Glomerular visceral epithelial cell (primary cell): ENCODE measurements around the gene PSG6.
A peak's percentile ranks its signal among the peaks of the same experiment; 100 is the strongest.
"Not testable (repeated sequence)": the region's sequence is repeated elsewhere in the genome, so short reads cannot be mapped to it uniquely, and the experiment has no call there.

Source experiments
- DNase-seq: peaks from one replicate; pipeline ENCODE4 v3.0.0-alpha.2; 2016; ENCODE audit errors: extremely low spot score

Gene PSG6

DNA sequence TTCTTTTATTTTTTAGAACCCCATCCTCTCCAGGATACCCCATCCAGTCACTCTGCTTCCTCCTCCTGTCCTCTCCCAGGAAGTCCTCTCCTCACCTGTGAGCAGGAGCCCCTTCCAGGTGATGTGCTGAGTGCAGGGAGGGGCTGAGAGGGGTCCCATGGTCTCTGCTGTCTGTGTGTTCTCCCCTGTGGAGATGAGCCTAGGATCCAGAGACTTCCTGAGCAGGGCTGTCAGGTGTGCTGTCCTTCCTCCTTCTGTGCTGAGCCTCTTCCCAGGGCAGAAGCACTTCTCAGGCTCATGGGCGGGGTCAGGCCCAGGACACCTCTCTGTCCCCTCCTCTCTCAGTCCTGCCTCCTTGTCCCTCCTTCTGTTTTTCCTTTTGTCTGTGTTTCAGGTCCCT is at the start of gene PSG6:
Gene PSG6 (minus strand): TSS at position 261 of the 400 bp plus-strand sequence. CDS start 102 bp downstream, at position 159.
- not testable (repeated sequence) for DNase-seq

DNA sequence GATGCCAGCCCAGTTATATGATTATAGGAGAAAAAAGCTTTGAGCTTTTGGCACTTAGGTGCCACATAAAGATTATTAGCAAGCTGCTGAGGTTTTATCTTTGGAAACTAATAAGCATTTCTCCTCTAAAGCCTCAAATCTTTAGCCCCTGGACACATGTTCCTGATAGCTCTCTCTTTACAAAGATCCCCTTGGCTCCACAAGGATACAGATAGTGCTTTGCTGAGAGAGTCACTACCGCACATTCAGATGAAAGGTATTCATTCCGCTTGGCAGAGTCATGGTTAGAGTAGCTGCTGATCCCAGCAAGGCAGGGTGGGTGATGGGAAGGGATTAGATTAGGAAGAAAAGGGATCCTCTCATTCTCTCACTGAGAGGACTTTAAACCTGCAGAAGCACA is 47.5 kb upstream of the PSG6 start:
- DNase-seq, result no peak

DNA sequence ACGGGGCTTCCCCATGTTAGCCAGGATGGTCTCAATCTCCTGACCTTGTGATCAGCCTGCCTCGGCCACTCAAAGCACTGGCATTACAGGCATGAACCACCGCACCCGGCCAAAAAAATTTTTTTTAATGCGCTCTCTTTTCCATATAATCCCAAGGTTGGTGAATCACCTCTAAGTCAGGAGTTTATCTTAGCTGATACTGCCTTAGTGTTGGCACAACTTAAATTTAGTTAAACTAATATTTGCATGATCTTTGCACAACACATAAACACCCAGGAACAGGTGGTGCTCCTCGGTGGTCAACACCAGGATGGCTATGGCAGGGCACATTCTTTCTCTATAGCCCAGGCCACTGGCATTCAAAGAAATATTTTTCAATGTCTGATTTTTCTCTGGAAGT is 43.4 kb upstream of the PSG6 start:
- DNase-seq, result no peak

DNA sequence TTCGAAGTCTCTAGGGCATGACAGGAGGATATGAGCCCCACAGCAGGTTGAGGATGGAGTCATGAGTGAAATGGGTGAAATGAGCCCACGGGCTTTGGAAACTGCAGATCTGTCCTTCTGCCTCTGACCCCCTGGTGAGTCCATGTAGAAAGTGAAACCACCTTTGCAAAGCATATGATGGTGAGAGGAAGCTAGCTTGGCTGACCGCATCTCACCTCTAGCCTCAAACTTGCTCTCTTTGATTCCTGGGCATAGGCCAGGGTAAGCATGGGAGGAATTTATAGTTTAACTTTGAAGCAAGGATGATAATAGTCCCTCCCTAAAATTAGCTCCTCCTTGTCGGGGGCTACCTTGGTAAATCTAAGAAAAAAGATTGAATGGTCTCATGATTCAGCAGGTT is 34.4 kb upstream of the PSG6 start:
- DNase-seq, result peak; percentile 46

DNA sequence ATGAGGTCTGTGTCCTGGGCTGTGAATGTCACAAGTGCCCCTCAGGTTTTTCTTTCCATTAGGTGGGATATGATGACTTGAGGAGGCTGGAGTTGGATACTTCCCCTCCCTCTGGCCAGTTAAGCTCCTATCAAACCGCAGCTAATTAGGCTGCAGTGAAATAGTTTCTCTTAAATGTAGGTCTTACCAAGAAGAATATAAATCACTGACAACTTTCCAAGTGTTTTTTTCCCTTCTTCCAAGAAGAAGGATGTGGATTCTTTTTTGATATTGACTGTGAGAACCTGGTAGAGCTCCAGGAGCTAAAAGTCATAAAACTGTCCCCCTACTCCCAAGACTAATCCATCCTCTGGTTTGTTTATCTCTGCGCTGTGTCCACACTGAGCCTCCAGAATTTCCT is 33.8 kb upstream of the PSG6 start:
- peak; percentile 35 for DNase-seq

DNA sequence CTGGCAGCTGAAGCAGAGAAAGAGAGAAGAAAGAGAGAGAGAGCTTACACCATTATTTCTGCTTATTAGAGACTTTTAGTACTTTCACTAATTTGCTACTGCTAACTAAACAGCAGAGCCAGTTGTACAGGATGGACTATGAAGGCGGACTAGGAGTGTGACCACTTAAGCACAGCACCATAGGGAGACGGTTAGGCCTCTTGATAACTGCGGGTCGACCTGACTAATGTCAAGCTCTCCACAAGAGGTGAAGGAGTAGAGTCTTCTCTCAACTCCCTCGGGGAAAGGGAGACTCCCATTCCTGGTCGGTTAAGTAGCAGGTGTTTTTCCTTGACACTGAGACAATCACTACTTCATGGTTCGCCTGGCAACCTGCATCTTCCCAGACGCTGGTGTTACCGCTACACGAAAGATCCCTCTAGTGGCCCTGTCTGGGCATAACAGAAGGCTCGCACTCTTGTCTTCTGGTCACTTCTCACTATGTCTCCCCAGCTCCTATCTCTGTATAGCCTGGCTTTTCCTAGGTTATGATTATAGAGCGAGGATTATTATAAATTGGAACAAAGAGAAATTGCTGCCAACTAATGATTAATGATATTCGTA is 24.6 kb upstream of the PSG6 start:
- DNase-seq, result no peak

DNA sequence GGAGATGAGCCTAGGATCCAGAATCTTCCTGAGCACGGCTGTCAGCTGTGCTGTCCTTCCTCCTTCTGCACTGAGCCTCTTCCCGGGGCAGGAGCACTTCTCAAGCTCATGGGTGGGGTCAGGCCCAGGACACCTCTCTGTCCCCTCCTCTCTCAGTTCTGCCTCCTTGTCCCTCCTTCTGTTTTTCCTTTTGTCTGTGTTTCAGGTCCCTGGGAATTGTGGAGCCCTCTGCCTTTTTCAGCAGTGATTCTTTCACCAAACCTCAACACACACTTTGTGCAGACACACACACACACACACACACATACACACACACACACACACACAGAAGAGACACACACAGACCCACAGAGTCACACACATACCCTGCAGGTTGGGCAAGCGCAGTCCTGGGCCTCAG is 19.4 kb upstream of the PSG6 start, which contains the start of gene PSG7:
Gene PSG7 (minus strand): TSS at position 101 of the 400 bp plus-strand sequence. CDS start 131 bp downstream, outside the sequence.
- not testable (repeated sequence) for DNase-seq

DNA sequence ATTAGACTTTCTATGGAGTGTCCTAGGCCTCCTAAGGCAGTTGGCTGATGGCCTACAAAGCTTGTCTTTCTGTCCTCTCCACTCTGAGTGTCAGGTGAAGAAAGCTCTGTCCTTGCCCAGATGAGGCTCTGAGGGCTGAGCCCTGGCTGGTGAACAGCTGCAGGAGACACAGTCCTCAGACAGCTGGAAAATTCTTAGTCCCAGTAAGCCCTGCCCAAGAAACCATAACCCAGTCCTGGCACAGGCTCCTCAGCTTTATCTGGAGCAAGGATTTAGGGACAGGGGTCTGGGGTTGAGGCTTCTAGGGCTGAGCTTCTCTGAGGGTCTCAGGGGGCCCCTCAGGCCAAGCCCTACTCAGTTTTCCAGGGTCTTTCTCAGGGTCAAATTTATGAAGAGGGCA is 17.0 kb upstream of the PSG6 start:
- DNase-seq, result not testable (repeated sequence)

DNA sequence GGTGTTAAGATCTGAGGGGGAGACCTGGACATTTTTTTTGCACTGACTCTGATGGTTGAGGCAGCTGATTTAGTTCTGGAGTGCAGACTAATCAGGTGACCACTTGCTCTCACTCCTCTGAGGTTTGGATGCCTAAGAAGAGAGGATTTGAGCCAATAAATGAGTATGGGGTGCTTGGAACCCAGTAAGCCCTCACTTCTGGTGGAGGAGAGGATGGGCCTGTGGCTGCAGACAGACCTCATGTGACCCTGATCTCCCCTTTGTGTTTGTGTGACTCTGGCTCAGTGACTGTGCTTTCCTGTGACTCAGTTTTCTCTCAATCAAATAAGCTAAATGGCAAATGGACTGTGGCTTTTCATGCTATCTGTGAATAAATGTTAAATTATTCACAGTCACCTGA is 16.5 kb upstream of the PSG6 start:
- DNase-seq, result peak; percentile 67

DNA sequence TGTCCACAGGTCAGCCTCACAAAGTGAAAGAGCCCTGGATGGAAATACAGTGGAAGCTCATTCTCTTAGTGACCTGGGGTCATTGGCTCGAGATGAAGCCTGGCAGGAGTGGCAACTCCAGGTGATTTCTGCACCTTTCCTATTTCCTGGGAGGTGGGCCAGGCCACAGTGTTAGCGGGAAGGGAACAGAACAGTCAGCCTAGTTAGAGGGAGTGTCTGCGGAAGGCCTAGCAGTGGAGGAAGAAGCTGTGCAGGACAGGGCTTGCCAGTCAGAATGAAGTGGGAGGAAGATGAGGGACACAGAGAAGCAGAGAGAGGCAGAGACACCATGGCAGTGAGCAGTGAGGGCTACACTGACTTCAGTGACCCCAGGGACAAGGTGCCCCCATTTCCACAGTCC is 15.7 kb upstream of the PSG6 start:
- not testable (repeated sequence) for DNase-seq

DNA sequence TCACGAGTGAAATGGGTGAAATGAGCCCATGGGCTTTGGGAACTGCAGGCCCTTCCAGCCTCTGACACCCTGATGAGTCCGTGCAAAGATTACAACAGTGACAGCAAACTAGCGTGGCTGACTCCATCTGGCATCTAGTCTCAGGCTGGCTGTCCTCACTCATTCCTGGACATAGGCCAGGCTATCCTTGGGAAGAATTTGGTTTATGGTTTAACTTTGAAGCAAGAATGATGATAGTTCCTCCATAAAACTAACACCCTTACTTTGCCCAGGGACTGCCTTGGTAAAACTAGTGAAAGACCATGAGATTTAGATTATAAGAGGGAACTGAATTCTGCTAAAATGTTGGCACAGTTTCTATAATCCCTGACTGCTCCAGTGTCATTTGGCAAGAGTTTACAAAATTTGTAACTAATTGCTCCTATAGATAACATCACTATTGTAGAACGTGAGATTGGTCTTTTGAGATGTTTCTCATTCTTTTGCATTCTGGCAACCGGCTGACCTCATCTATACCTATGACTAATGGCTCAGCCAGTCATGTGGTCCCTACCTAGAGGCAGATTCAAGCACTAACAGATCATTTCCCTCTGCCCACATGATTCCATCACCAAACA is 14.9 kb upstream of the PSG6 start:
- DNase-seq, result peak; percentile 90

DNA sequence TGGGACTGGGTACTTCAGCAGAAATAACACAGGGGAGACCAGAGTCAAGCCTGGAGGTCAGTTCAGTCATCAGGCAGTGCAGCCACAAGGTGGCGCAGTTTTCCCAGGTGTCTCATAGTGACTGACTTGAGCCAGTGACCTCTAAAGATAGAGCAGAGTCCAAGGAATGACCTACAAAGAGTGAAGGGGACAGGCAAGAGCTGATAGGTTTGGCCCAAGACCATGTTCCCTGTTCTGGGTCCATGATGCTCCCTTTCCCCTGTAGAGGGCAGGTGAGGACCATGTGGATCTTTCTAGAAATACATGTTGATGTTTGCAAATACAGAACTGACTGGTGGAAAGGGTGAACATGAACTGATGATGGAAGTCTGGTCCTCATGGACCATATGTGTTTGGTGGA is 12.5 kb upstream of the PSG6 start:
- peak; percentile 48 for DNase-seq

DNA sequence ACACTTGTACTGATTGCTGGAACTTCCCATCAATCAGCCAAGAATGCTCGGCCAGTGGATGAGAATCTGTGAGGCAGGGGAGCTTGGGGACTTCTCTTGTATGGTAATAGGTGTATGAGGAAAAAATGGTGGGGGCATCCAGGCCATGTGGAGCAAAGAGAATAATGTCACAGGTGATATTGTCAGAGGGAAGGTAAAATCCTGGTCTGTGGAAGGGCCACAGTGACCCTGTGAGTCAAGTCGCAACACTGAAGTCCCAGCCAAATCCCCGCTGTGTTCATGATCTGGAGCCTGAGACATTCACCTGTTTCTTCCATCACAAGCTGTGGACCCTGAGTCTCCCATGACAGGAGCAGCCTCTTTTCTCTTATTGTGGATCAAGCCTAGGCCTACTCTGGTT is 11.2 kb upstream of the PSG6 start:
- no peak for DNase-seq

DNA sequence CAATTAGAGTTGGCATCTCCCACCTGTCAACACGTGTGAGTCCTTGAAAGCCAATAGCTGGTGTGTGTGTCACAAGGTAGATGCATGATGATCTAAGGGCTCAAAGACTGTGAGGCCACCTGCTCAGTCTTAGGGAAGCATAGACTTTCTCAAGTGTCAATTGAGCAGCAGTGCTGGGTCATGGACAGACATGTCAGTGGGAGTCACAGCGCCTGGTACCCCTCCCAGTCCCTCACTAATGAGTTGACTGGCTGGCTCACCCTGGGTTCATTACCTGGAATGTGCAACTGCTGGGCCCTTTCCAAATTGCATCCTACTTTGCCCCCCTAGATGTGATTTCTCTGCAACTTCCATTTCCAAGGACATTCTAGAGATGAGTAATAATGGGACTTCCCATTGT is 9.1 kb upstream of the PSG6 start:
- DNase-seq, result no peak

DNA sequence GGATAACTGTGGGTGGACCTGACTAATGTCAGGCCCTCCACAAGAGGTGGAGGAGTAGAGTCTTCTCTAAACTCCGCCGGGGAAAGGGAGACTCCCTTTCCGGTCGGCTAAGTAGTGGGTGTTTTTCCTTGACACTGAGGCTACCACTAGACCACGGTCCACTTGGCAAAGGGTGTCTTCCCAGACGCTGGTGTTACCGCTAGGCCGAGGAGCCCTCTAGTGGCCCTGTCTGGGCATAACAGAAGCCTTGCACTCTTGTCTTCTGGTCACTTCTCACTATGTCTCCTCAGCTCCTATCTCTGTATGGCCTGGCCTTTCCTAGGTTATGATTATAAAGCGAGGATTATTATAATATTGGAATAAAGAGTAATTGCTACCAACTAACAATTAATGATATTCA is 5.4 kb upstream of the PSG6 start:
- DNase-seq, result peak; percentile 40

DNA sequence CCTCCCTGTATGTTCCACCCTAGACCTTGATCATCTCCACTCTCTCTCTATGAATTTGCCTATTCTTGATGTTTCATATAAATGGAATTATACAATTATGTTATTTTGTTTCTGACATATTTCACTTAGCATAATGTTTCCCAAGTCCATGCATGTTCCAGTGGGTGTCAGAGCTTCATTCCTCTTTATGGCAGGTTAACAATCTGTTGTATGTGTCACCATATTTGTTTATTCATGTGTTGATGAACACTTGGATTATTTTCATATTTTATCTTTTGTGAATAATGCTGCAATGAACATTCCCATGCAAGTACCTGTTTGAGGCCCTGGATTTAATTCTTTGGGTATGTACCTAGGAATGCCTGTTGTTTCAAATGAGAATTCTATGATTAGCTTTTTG is 3.3 kb upstream of the PSG6 start:
- not testable (repeated sequence) for DNase-seq

DNA sequence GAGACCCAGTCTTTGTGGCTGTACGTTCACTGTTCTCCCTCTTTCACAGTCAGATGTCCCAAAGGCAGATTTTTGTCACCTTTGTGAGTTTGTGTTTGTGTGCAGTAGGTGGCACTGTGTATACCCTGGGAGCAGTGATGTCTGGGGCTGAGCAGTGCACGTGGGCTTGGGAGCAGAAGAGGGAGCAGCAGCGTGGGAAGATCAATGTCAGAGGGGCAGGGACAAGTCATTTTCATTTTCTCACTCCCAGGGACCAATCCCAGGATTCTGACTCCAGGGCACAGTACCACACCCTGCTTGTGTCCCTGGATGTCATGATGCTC is 2.0 kb upstream of the PSG6 start:
- no peak for DNase-seq

DNA sequence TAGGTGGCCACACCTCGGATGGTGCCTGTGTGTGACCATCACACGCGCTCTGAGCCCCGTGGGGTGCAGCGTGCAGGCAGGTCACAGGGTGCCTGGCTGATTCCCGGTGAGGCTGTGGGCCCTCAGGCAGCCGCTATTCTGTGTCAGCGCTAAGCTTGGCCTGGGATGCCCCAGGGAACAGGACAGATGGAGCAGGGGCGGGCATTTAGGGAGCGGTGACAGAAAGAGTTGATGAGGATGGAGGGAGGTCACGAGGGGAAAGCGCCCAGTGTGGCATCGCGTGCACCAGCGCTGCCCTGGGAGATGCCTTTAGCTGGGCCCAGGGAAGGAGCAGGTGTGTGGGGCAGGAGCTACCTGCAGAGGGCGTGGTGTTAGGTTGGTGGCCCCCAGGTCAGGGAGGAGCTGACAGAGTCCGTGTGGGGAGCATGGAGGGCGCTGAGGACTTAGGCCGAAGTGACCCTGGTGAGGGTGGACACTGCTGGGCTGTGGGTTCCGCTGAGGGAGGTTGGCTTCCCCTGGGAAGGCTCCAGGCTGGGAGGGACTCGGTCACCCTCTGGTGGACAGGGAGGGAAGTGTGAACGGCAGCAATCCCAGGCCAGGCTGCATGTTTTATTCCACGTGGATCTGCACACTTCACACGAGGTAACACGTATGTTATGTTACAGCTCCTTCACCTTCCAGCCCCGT is 1.5 kb upstream of the PSG6 start:
- DNase-seq, result not testable (repeated sequence)

DNA sequence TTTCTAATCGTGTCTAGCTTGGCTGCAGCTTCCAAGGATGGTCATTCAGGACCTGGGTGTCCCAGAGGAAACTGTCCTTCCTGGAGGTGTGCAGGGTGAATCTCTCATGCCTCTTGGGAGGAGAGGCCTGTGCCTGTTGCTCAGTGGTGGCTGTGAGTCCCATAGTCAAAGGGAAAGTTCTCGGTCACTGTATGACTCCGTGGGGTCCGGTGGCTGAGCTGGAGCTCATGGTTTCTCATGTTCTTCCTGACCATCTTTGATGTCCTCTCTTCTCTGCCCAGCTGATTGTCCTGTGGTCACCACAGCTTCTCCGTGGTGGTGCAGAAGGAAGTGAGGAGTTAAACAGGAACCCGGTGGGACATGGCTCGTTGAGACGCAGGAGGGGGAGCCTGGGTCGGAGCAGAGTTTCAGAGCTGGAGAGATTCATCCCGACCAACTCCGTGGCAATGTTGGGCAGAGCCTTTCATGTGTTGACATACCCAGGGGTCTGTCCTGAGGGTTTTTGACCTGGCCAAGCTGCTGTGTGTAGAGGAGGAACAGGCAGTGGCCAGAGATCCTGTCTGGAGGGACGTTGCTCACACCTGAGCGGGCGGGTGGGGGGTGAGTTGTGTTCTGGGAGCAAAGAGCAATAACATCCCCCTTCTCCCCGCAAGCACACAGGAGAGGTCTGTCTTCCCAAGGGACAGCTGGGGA is 829 bp upstream of the PSG6 start:
- DNase-seq, result not testable (repeated sequence)

DNA sequence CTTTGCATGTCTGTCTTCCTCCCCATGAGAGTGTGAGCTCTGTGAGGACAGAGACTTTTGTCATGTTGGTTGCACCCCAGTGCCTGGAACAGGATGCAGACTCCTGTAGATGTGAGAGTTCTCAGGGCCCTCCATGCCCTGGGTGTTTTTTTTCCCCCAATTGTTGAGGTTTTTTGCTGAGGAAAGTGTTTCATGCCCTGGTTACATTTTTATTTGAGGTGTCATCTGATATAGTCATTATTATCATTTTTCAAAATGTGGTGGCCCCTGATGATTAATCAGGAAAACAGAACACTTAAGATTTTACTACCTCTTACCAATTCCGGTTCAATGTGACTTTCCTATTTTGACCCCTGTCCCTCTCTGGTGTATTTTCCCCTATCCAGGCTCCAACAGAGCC is 763 bp downstream of the PSG6 start:
- DNase-seq, result not testable (repeated sequence)

DNA sequence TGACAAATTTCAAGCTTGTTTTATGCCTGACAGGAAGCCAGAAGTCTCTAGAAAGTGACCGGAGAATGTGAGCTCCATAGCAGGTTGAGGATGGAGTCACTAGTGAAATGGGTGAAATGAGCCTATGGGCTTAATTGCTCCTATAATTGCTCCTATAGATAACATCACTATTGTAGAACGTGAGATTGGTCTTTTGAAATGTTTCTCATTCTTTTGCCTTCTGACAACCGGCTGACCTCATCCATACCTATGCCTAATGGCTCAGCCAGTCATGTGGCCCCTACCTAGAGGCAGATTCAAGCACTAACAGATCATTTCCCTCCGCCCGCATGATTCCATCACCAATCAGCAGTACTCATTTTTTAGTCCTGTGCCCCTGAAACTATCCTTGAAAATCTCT is 4.2 kb downstream of the PSG6 start:
- not testable (repeated sequence) for DNase-seq

DNA sequence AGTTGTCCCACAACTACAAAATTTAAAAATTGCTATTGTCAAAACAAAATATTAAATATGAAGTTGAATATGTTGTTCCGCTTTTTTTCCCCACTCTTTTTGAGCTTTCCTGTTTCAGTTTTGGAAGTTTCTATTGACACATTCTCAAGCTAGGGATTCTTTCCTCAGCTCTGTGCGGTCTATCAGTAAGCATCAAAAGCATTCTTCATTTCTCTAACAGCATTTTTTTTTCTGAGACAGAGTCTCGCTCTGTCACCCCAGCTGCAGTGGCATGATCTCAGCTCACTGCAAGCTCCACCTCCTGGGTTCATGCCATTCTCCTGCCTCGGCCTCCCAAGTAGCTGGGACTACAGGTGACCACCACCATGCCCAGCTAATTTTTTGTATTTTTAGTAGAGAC is 4.8 kb downstream of the PSG6 start:
- DNase-seq, result not testable (repeated sequence)

DNA sequence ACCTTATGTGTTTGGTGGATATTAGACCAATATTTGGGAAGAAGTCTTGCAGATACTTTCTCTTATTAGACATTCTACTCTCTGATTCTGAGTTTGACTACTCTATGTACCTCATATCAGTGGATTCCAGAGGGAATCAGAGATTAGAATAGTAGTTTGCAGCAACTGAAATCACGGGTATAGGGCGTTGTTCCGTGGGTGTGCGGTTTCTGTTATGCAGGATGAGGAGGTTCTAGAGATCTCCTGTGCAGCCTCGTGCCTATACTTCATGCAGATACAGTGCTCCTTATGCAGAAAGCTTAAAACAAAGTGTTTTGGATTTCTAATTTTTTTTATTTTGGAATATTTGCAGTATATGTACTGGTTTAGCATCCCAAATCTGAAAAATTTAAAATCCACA is 6.0 kb downstream of the PSG6 start:
- not testable (repeated sequence) for DNase-seq
